HG03039 (cell line): ENCODE results near the gene SUMO2.

Experiments used
- ATAC-seq: cut with Tn5 transposase; IDR thresholded peaks from one replicate; pipeline ENCODE4 v1.9.1; 2021; ENCODE audit warnings: mild to moderate bottlenecking, moderate library complexity; ENCODE audit not compliant: unreplicated experiment

Gene SUMO2

DNA sequence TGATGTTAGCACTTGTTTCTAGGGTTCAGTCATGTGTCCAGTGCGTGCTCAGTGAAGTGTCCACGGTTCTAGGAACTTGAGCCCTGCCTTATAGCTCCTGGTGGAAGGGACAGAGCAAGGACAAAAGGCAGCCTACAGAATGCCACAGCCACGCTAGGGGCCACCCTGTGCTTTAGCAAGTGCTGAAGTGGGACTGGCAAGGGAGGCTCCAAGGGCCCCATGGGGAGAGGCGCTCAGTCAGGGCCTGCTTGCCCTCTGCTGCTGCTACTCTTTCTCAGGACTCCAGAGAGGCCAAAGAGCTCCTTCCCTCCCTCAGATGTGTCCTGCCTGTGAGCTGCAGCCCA, 58.0 kb downstream of the SUMO2 start:
- no peak for ATAC-seq

GRCh38 chr17:75124041-75124818, 58.5 kb downstream of the SUMO2 start:
- ATAC-seq, result no peak

GRCh38 chr17:75118307-75118706, 64.5 kb downstream of the SUMO2 start:
- ATAC-seq, result no peak

GRCh38 chr17:75116737-75117136, 66.0 kb downstream of the SUMO2 start:
- no peak for ATAC-seq
